ENCODE results near the gene CST3. TPM values are rescaled to one million over a fixed set of nuclear protein-coding genes. Genes with fewer than 3 reads are reported as not detected.

CST3 gene
- 228 to 416 TPM (median 390 TPM) in 5 replicates for total RNA-seq (2022; extraction: Qiagen RNA extraction; ENCODE audit: low read depth)

GRCh38 chr20:23637282-23638221 is at the start of gene CST3:
Gene CST3 (minus strand): TSS chr20:23637955. CDS start chr20:23637862, 93 bp downstream.

GRCh38 chr20:23605867-23606651 is 31.7 kb downstream of the CST3 start, which contains the start of gene CST9:
Gene CST9 (minus strand): TSS chr20:23605917. CDS start chr20:23605864, 53 bp downstream.

Other genes starting within 250 kb of the CST3 start
- gene NAPB, start 216.5 kb downstream of the CST3 start, total RNA-seq (2022; extraction: Qiagen RNA extraction; ENCODE audit: low read depth): 1.8 to 4.0 TPM (median 3.6 TPM) in 5 replicates
- not detected in 5 replicates for gene CSTL1, start 198.3 kb downstream of the CST3 start, total RNA-seq (2022; extraction: Qiagen RNA extraction; ENCODE audit: low read depth)
- gene CST11, start 185.1 kb downstream of the CST3 start, total RNA-seq (2022; extraction: Qiagen RNA extraction; ENCODE audit: low read depth): not detected in 5 replicates
- not detected in 5 replicates for gene CST8, start 146.8 kb downstream of the CST3 start, total RNA-seq (2022; extraction: Qiagen RNA extraction; ENCODE audit: low read depth)
- gene CST9L, start 69.5 kb downstream of the CST3 start, total RNA-seq (2022; extraction: Qiagen RNA extraction; ENCODE audit: low read depth): not detected in 5 replicates
- gene CST9, start 32.0 kb downstream of the CST3 start, total RNA-seq (2022; extraction: Qiagen RNA extraction; ENCODE audit: low read depth): not detected in 5 replicates
- gene CST4, start 51.1 kb upstream of the CST3 start, total RNA-seq (2022; extraction: Qiagen RNA extraction; ENCODE audit: low read depth): not detected in 5 replicates
- 0.72 to 1.2 TPM (median 0.85 TPM) in 5 replicates for gene CST1, start 113.0 kb upstream of the CST3 start, total RNA-seq (2022; extraction: Qiagen RNA extraction; ENCODE audit: low read depth)
- gene CST2, start 188.8 kb upstream of the CST3 start, total RNA-seq (2022; extraction: Qiagen RNA extraction; ENCODE audit: low read depth): 0.23 to 0.53 TPM (median 0.38 TPM) in 3 of 5 replicates, not detected in the others
- gene CST5, start 241.8 kb upstream of the CST3 start, total RNA-seq (2022; extraction: Qiagen RNA extraction; ENCODE audit: low read depth): not detected in 5 replicates

Data from A549 treated with RU486 at 1 μM for 4 hours (cell line).